GM12872 (cell line): ENCODE measurements around the gene CDK6.

Experiments
- CTCF ChIP-seq: IDR thresholded peaks from 3 replicates; pipeline ENCODE4 v1.5.1; 2011; ENCODE audit warnings: low read depth, mild to moderate bottlenecking, low read length, moderate library complexity; ENCODE audit not compliant: insufficient read depth

Gene CDK6

GRCh38 chr7:92611735-92612134 lies 224.6 kb downstream of the CDK6 start:
- TF ChIP-seq CTCF = no peak

DNA sequence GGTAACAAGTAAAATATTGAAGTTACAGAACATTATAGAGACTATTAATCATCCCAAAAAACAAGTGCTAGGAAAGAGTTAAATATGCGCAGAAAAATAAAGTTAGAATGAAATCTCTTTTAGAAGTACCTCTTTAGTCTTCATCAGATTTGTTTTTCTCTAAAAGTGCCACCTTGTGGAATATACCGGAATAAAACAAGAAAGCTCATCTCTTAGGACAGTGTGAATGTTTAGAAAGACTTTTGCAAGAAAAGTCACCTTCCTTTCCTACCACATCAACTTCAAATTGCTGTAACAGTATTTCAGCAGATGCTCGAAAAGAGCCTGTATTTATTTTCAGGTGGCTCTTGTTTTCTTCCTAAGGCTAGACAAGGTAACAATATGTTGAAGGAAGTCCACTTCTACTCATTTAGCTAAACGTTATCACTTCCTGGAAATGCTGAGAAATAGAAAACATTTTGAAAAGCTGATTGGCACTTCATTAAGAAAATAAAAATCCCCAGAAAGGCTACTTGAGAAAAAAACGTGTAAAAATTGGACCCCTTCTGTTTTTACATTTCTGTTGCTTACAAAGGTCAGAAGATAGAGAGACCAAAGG lies 226.4 kb downstream of the CDK6 start:
- peak; percentile 42; the same call in 2 of the 3 replicates for TF ChIP-seq CTCF

DNA sequence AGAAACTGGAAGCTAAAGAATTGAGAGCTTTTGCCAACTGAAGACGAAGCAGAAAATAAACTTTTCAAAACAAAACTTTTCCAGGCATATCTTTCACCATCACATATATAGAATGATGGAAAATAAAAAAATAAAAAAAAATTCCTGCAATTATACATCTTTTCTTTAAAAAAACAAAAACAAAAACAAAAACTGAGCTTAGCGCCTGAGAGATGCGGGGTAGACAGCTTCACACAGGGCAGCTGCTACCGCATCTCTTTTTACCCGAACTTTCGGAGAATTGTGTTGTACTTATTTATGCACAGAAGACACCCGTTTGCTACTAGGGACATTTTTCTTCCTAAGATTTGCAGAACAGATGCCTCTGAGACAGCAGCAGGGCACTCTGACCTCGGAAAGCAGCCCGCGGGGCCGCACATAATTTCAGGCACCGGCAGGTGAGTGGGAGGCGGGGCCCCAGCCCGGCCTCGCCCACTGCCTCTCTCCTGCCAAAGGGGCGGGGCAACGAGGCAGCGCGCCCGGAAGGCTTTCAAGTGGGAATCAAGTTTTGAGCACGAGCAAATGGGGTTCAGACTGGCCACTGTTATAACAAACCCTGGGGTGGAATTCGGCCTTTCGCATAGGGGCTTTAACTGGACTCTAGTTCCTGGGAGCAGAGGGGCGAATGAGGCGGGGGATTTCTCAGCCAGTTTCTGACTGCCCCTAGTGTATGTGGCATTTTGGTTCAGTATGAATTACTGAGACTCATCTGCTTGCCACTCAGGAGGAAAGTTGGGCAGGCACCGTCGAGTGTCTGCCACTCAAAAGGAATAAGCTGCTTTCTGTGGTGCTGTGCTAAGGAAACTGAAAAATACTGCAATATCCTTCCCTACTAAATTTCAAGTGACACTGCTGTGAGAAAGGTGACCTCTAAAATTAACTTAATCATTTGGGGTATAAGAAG lies 227.7 kb downstream of the CDK6 start:
- no peak for TF ChIP-seq CTCF

DNA sequence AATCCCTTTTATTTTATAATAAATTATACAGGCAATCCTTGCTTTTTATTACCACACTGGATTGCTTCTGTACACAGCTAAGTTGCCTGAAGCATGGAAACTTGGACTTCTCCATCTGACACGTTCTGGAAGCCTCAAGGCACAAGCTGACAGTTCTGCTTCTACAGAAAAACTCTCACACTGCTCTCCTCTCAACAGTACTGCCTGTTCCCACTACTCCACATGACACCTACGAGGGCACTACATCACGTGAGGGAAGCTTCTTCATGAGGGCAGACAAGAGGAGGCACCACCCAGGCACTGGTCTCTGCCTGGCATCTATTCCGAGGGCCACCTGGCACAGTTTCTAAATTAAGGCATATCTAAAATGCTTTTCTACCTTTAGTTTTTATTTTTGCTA lies 229.4 kb downstream of the CDK6 start:
- no peak for TF ChIP-seq CTCF

DNA sequence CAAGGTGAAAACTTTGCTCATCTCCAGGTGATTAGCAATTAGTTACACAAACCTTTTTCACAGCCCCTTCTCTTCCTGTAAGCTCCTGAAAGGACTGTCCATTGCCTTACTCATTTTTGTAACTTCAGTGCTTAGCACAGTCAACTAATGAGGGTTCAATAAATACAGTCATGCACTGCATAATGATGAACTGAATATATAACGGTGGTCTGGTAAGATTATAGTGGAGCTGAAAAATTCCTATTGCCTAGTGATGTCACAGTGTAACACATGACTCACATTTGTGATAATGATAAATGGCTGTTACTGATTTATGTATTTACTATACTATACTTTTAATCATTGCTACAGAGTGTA lies 233.3 kb downstream of the CDK6 start:
- TF ChIP-seq CTCF = no peak

GRCh38 chr7:92602352-92603088 lies 233.9 kb downstream of the CDK6 start:
- TF ChIP-seq CTCF = no peak

- TF ChIP-seq CTCF = no peak
Measured at GRCh38 chr7:92598310-92598981, 237.9 kb downstream of the CDK6 start.
